Measurements from ENCODE around the gene KRTAP1-5.

GRCh38 chr17:41054025-41054424 is 27.0 kb upstream of the KRTAP1-5 start:
- TF ChIP-seq CTCF (IDR thresholded peaks at IDR 0.05) = no peak
- TF ChIP-seq POLR2A (IDR thresholded peaks at IDR 0.05) = no peak
